ENCODE measurements around the gene DICER1. TPM values are rescaled to one million over a fixed set of nuclear protein-coding genes. Genes with fewer than 3 reads are reported as not detected.

The DICER1 gene
- polyA plus RNA-seq, 3 donors: 48.9 to 70.3 (median 64.8) TPM

DNA sequence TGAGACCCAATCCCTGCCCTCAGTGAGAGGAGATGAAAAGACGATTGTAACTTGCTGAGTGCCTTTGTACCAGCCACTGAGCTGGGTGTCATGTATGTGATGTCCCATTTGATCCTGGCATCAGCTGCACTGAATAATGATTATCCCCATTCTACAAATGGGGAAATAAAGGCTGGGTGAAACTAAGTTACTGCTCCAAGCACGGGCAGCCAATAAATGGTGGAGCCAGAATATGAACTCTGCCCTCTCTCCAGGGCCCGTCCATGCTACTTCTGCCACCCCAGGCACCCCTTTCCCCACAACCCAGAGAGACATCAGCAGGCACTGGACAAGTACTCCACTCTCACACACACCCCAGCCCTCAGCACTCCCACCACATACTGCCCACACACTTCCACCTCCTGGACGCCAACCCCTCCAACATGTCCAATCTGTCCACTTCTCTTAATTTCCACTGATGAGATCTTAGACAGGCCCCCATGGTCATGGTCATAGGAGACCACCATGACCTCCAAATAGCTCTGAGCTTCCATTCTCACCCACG is 115.8 kb downstream of the DICER1 start:
- no peak for DNase-seq

DNA sequence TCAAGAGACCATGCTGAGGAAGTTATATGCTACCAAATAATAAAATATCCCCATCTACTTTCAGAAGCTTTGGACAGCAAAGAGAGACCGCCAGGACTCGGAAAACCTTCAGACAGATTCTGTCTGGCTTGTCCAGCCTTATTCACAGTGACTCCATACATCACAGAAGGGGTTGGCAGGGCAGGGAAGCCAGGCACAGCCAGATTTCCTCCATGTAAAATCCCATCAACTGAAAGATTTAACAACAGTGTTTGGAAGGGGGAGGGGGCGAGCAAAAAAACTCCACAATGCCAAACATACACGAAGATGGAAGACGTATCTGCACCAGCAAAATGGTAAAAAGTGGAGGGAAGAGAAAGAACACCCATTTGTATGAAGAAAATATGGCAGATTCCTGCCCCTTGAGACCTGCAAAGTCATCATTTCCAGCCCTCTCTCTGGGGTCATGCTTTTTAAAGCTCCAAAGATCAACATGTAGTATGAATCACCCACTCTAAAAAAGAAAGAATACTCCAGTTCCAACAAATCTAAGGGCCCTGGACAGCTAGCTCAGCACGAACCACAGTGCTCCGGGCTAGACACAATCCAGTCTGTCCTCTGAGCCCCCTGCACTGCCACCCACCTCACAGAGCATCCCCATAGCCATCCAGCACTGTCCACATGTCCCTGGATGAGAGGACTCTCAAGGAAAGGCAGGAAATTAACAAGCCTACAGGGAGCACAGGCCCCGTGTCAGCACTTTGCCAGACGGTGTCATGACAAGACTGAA is 116.4 kb downstream of the DICER1 start:
- DNase-seq: no peak

DNA sequence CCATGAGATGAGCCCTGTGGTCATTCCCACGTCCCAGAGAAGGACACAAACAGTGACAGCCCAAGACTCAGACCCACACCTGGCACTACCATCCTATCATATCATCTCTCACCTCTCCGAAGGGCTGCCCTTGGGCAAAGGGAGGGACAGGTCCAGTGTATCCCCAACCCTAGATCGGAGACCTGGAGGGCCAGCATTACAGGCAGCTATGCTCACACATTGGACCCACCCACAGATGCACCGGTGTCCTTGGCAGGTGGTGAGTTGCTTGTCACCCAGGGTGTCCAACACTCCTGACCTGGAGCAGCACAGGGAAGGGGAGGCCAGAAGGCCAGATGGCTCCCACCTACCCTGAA is 117.4 kb downstream of the DICER1 start:
- DNase-seq: no peak

DNA sequence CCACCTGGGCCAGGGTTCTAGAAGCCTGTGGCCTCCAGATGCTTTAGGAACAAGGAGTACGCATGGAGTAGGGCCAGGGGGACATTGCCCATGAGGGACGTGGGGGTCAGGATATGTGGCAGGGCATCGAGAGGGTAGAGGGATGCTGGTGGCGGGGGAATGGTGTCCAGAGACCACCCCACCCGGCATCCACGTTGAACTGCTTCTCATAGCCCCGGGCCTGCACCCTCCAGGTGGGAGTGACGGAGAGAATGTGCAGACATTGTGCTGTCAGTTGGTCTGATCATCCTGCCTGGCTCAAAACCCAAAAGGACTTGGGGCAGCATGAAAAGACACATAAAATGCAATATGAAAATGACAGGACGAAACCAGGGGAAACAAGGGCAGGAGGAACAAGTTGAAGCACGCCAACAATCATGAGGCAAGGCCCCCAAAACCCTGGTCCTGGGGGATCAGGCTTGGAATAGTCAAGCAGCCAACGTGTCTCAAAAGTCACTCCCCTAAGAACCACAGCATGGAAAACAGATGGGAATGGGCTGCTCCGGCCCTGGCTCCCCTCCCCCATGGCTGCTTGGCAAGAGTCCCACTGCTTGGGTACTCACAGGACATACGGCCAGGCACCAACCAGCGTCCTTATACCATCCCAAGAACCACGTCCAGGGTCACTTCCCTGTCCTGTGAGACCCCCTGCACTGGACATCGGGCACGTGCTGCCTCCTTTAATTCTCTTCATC is 117.9 kb downstream of the DICER1 start:
- DNase-seq: no peak

DNA sequence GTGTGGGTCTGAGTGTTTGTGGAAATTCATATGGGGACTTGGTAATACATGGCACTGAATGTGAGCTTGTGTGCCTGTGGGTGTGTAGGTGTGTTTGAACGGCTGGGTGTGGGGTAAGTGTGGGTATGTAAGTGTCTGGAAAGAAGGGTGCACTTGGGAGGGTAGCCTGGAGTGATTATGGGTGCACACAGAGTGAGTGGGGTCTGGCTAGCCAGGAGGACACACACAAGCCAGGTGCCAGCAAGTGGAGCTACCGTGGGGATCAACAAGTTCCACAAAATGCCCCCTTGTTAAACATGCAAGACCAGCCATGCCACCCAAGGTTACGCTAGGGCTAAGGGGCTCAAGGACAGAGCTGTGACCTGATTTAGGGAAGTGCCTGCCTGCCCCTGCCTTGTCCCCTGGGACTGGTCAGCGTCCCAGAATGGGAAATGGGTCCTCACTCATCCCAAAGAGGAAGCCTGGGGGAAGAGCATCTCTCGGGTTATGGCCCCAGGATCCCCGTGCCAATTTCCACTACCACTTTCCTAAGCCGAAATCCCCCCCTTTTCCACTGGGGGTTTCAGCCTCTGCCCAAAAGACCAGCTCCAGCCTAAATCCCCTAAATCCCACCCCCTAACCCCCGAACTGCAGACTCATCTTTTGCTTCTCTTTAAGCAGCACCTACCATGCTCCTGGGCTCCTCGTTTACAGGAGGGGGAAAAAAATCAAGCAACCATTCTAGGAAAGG is 118.6 kb downstream of the DICER1 start:
- no peak for DNase-seq

DNA sequence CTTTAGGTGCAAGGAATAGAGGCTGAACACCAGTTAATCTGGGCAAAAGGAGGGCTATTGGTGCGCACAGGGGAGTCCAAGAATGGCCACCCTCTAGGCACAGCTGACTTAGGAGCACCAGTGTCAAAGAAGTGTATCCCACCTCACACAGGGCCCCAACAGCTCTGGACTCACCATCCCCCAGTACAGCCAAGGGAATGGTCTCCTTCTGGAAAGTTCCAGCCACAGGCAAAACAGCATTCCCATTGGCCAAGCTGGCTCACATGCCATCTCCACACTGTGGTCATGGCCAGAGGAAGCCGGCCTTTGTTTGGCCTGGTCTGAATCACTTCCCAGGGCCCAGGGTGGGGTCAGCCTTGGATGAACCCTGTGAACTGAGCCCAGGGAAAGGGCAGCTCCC is 120.1 kb downstream of the DICER1 start:
- DNase-seq: no peak

Other genes with a start within 250 kb of the DICER1 start
- 10 to 100 TPM; 18.2 to 41.5 (median 30.6) TPM for gene CLMN, start 162.4 kb upstream of the DICER1 start, polyA plus RNA-seq (ENCODE audit: insufficient read length in 3 of 3)